Neural progenitor cell (in vitro differentiated cells): ENCODE results near the gene OPCML. TPM values are rescaled to one million over a fixed set of nuclear protein-coding genes. Genes with fewer than 3 reads are reported as not detected.

Source experiments
- DNase-seq: peaks from one replicate; pipeline ENCODE4 v3.0.0-alpha.2; 2016; ENCODE audit warnings: low spot score
- H2AFZ ChIP-seq: fragments of 200-600 bp; sonication (generic); replicated peaks from 2 replicates; pipeline ENCODE4 v1.6.1; 2016; ENCODE audit warnings: antibody characterized with exemption
- H3F3A ChIP-seq: fragments of 200-600 bp; sonication (generic); 2 replicates; pipeline ENCODE4 v1.6.1; 2016; ENCODE audit warnings: antibody characterized with exemption, low read depth
- H3K27ac ChIP-seq: fragments of 200-600 bp; sonication (generic); 2 replicates; pipeline ENCODE4 v1.5.1; 2016; ENCODE audit warnings: mild to moderate bottlenecking
- H3K27me3 ChIP-seq: fragments of 200-600 bp; sonication (generic); 2 replicates; pipeline ENCODE4 v1.6.1; 2016; ENCODE audit warnings: mild to moderate bottlenecking, moderate library complexity
- H3K36me3 ChIP-seq: fragments of 200-600 bp; sonication (generic); 2 replicates; pipeline ENCODE4 v1.5.1; 2016
- H3K4me1 ChIP-seq: fragments of 200-600 bp; sonication (generic); 2 replicates; pipeline ENCODE4 v1.6.1; 2016; ENCODE audit warnings: mixed run types
- H3K4me2 ChIP-seq: fragments of 200-600 bp; sonication (generic); 2 replicates; pipeline ENCODE4 v1.6.1; 2016
- H3K4me3 ChIP-seq: fragments of 200-600 bp; sonication (generic); 2 replicates; pipeline ENCODE4 v1.5.1; 2016
- H3K79me2 ChIP-seq: fragments of 200-600 bp; sonication (generic); 2 replicates; pipeline ENCODE4 v1.6.1; 2016; ENCODE audit warnings: low read depth
- H3K9ac ChIP-seq: fragments of 200-600 bp; sonication (generic); 2 replicates; pipeline ENCODE4 v1.6.1; 2016
- H3K9me3 ChIP-seq: fragments of 200-600 bp; sonication (generic); 2 replicates; pipeline ENCODE4 v1.5.1; 2016; ENCODE audit warnings: low read depth
- H4K20me1 ChIP-seq: fragments of 200-600 bp; sonication (generic); 2 replicates; pipeline ENCODE4 v1.6.1; 2016; ENCODE audit warnings: low read depth
- H3K27ac Mint-ChIP-seq: 3 replicates; pipeline ENCODE4 v1.8.0; 2021; ENCODE audit warnings: mixed read lengths
- H3K27me3 Mint-ChIP-seq: 2 replicates; pipeline ENCODE4 v1.8.0; 2022; ENCODE audit warnings: low read depth, mild to moderate bottlenecking, inconsistent platforms, moderate library complexity, mixed read lengths; ENCODE audit not compliant: insufficient read depth
- H3K36me3 Mint-ChIP-seq: 3 replicates; pipeline ENCODE4 v1.8.0; 2021; ENCODE audit warnings: mixed read lengths
- H3K4me1 Mint-ChIP-seq: 3 replicates; pipeline ENCODE4 v1.8.0; 2021; ENCODE audit warnings: mixed read lengths
- H3K4me3 Mint-ChIP-seq: 3 replicates; pipeline ENCODE4 v1.8.0; 2021; ENCODE audit warnings: mild to moderate bottlenecking, moderate library complexity, mixed read lengths
- H3K9me3 Mint-ChIP-seq: 3 replicates; pipeline ENCODE4 v1.8.0; 2020; ENCODE audit warnings: mixed read lengths
- CTCF ChIP-seq: fragments of 200-600 bp; sonication (generic); IDR thresholded peaks from 2 replicates; pipeline ENCODE4 v1.5.1; 2017; ENCODE audit warnings: antibody characterized with exemption, mild to moderate bottlenecking
- EZH2 ChIP-seq: fragments of 200-600 bp; sonication (generic); IDR thresholded peaks from 2 replicates; pipeline ENCODE4 v1.6.1; 2017; ENCODE audit warnings: antibody characterized with exemption, mild to moderate bottlenecking, moderate library complexity
- EZH2phosphoT487 ChIP-seq: fragments of 200-600 bp; sonication (generic); IDR thresholded peaks from 2 replicates; pipeline ENCODE4 v1.6.1; 2017; ENCODE audit warnings: antibody characterized with exemption
- total RNA-seq: library from RNA; depleted of rRNA; stranded (reverse); fragments of >200 nt; gene quantifications from 2 replicates; pipeline ENCODE4 v1.2.3, GENCODE V29; 2015; ENCODE audit warnings: low replicate concordance

The OPCML gene
- total RNA-seq, 1 donor from 2014 or later, result 0.02 TPM

GRCh38 chr11:133519560-133519959 lies 12.7 kb downstream of the OPCML start:
- no peak for TF ChIP-seq EZH2phosphoT487
- no peak for TF ChIP-seq CTCF
- TF ChIP-seq EZH2, result no peak
- Mint-ChIP-seq H3K4me3 (no peak overlapping the region), H3K9me3 (no peaks in the 10 kb centered on the region), H3K27ac (no peak overlapping the region), H3K27me3 (peaks cover 5% of the 10 kb centered on the region), H3K36me3 (no peaks in the 10 kb centered on the region), H3K4me1 (peaks cover 19% of the 10 kb centered on the region)
- Histone ChIP-seq H4K20me1 (no peaks in the 10 kb centered on the region), H3K4me3 (no peak overlapping the region), H3F3A (no peaks in the 10 kb centered on the region), H3K4me1 (no peaks in the 10 kb centered on the region), H2AFZ (no peak overlapping the region), H3K4me2 (no peak overlapping the region), H3K9ac (no peak overlapping the region), H3K9me3 (no peaks in the 10 kb centered on the region), H3K27me3 (no peaks in the 10 kb centered on the region), H3K27ac (no peak overlapping the region), H3K36me3 (no peaks in the 10 kb centered on the region), H3K79me2 (no peaks in the 10 kb centered on the region)
- no peak for DNase-seq

- peaks cover 5% of the 10 kb centered on the region for H3K27me3 Mint-ChIP-seq
- H2AFZ ChIP-seq, result no peak overlapping the region
- no peaks in the 10 kb centered on the region for H3K36me3 Mint-ChIP-seq
- no peaks in the 10 kb centered on the region for H3K9me3 Mint-ChIP-seq
- H3K4me1 Mint-ChIP-seq, result peaks cover 22% of the 10 kb centered on the region
- no peak overlapping the region for H3K27ac Mint-ChIP-seq
- H3K27ac ChIP-seq, result no peak overlapping the region
- no peak overlapping the region for H3K9ac ChIP-seq
- H3F3A ChIP-seq, result no peaks in the 10 kb centered on the region
- no peak for DNase-seq
- no peaks in the 10 kb centered on the region for H4K20me1 ChIP-seq
- no peaks in the 10 kb centered on the region for H3K27me3 ChIP-seq
- H3K36me3 ChIP-seq, result no peaks in the 10 kb centered on the region
- H3K4me3 ChIP-seq, result no peak overlapping the region
- no peak overlapping the region for H3K4me2 ChIP-seq
- no peaks in the 10 kb centered on the region for H3K79me2 ChIP-seq
- no peaks in the 10 kb centered on the region for H3K9me3 ChIP-seq
- TF ChIP-seq EZH2phosphoT487, result no peak
- no peak for TF ChIP-seq EZH2
- TF ChIP-seq CTCF, result no peak
- H3K4me1 ChIP-seq, result no peaks in the 10 kb centered on the region
- H3K4me3 Mint-ChIP-seq, result no peak overlapping the region
Observed at GRCh38 chr11:133518702-133519264, 13.5 kb downstream of the OPCML start.

- H3K27me3 Mint-ChIP-seq, result peaks cover 7% of the 10 kb centered on the region
- DNase-seq, result no peak
- H4K20me1 ChIP-seq, result no peaks in the 10 kb centered on the region
Observed at GRCh38 chr11:133516845-133517244, 15.5 kb downstream of the OPCML start.

More at GRCh38 chr11:133516845-133517244, 15.5 kb downstream of the OPCML start:
- H3K4me2 ChIP-seq, result no peak overlapping the region
- no peaks in the 10 kb centered on the region for H3K36me3 Mint-ChIP-seq
- no peaks in the 10 kb centered on the region for H3K79me2 ChIP-seq
- no peak overlapping the region for H2AFZ ChIP-seq
- no peaks in the 10 kb centered on the region for H3K9me3 Mint-ChIP-seq
- H3K27ac ChIP-seq, result no peak overlapping the region
- H3K4me3 Mint-ChIP-seq, result no peak overlapping the region
- no peaks in the 10 kb centered on the region for H3K36me3 ChIP-seq
- H3K4me1 ChIP-seq, result no peaks in the 10 kb centered on the region
- no peak overlapping the region for H3K27ac Mint-ChIP-seq
- H3K4me3 ChIP-seq, result no peak overlapping the region
- H3K4me1 Mint-ChIP-seq, result peaks cover 22% of the 10 kb centered on the region
- no peaks in the 10 kb centered on the region for H3K27me3 ChIP-seq
- H3K9me3 ChIP-seq, result no peaks in the 10 kb centered on the region
- TF ChIP-seq CTCF (no peak), EZH2phosphoT487 (no peak), EZH2 (no peak)
- no peaks in the 10 kb centered on the region for H3F3A ChIP-seq
- H3K9ac ChIP-seq, result no peak overlapping the region
